ENCODE measurements around the gene MLPH. TPM values are rescaled to one million over a fixed set of nuclear protein-coding genes. Genes with fewer than 3 reads are reported as not detected.

MLPH gene
- total and polyA plus RNA-seq, 12 donors, result 0.12 to 3.6 (median 0.84) TPM; not detected in 1

- intact Hi-C loops (cut with DNase I), result loop anchor here in 1 of 2 donors (10.0 kb wide), 1 partner anchor 315 kb away; no protein-coding TSS in a partner anchor
- Histone ChIP-seq H3K27me3 (no peaks in the 10 kb centered on the region), H3K27ac (no peak overlapping the region), H3K9me3 (replicated peaks in 1 of 3) (no peaks in the 10 kb centered on the region), H3K4me1 (replicated peaks in 1 of 2) (peaks cover 5 to 7% of the 10 kb centered on the region in 2 donors), H3K36me3 (replicated peaks in 1 of 2) (no peaks in the 10 kb centered on the region), H3K4me3 (no peak overlapping the region)
- 64 to 94% (median 76%) methylated on average over 2 to 4 of the region's 4 CpGs for WGBS, 4 donors
- no peak for TF ChIP-seq POLR2A (IDR thresholded peaks at IDR 0.05)
- TF ChIP-seq, protein P1, sequence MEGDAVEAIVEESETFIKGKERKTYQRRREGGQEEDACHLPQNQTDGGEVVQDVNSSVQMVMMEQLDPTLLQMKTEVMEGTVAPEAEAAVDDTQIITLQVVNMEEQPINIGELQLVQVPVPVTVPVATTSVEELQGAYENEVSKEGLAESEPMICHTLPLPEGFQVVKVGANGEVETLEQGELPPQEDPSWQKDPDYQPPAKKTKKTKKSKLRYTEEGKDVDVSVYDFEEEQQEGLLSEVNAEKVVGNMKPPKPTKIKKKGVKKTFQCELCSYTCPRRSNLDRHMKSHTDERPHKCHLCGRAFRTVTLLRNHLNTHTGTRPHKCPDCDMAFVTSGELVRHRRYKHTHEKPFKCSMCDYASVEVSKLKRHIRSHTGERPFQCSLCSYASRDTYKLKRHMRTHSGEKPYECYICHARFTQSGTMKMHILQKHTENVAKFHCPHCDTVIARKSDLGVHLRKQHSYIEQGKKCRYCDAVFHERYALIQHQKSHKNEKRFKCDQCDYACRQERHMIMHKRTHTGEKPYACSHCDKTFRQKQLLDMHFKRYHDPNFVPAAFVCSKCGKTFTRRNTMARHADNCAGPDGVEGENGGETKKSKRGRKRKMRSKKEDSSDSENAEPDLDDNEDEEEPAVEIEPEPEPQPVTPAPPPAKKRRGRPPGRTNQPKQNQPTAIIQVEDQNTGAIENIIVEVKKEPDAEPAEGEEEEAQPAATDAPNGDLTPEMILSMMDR (IDR thresholded peaks at IDR 0.05), result no peak
- DNase-seq, result no peak
These were observed 17.2 kb upstream of the MLPH start for GRCh38 chr2:237469849-237470248.

DNA sequence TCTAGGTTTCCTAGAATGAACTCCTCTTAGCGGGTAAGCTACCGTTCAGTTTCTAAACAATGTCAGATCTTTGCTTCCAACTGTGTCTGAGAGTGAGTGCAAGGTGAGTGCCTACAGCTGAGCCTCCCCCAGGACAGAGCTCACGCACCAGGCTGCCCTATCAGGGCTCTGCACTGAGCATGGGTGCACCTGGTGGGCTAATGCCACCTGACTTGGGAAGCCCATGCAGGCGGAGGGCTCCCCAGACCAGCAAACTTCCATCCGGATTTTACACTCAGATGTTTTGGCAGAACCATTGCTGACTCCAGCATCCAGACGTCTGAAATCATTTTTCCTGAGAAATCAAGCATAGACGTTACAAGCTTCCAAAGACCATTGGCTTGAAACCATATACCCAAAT is 16.1 kb upstream of the MLPH start:
- peaks cover 9 to 10% of the 10 kb centered on the region in 2 donors for H3K4me1 ChIP-seq (replicated peaks in 1 of 2)
- H3K27me3 ChIP-seq, result no peaks in the 10 kb centered on the region
- H3K36me3 ChIP-seq (replicated peaks in 1 of 2), result no peaks in the 10 kb centered on the region
- H3K27ac ChIP-seq, result no peak overlapping the region
- TF ChIP-seq, protein P1 (IDR thresholded peaks at IDR 0.05), result no peak
- TF ChIP-seq POLR2A (IDR thresholded peaks at IDR 0.05), result no peak
- no peak for DNase-seq
- no peak overlapping the region for H3K4me3 ChIP-seq
- 71 to 84% (median 81%) methylated on average over 5 to 7 of the region's 7 CpGs for WGBS, 4 donors
- H3K9me3 ChIP-seq (replicated peaks in 1 of 3), result no peaks in the 10 kb centered on the region
- intact Hi-C loops (cut with DNase I), result loop anchor here in 1 of 2 donors (10.0 kb wide), 1 partner anchor 316 kb away; no protein-coding TSS in a partner anchor

DNA sequence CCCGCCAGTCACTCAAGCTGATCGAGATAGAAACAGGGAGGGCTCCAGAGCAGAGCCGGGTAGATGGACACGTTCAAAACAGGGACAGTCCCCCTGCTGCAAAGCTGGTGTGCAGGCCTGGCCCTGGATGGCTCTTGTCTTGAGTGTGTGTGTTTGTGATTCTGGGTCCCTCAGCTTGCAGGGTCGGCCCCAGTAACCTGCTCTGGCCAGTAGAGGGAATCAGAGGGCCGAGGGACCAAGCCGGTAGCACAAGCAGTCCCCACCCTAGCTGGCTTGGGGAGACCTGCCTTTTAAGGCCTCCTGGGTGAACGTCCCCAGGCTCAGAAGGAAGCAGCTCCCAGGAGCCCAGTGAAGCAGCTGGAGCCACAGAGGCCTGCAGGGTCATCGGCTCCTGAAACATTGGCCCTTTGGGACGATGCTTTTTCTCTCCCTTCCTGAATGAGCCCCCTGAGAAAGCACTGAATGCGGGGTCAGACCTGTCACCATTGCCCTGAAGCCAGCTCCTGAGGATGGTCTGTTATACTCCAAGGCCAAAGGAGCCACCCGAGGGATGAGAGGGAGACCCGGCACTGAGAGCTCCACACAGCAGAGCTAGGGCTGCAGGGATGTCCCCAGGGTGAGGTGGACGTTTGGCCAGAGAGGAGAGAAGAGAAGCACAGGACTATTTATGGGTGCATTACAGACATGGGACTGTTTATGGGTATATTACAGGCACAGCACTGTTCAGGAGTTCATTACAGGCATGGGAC is 15.4 kb upstream of the MLPH start:
- H3K36me3 ChIP-seq (replicated peaks in 1 of 2), result no peaks in the 10 kb centered on the region
- H3K27ac ChIP-seq, result no peak overlapping the region
- peaks cover 9 to 10% of the 10 kb centered on the region in 2 donors for H3K4me1 ChIP-seq (replicated peaks in 1 of 2)
- no peaks in the 10 kb centered on the region for H3K27me3 ChIP-seq
- TF ChIP-seq POLR2A (IDR thresholded peaks at IDR 0.05), result no peak
- TF ChIP-seq, protein P1 (IDR thresholded peaks at IDR 0.05), result peak in 5 of 6 experiments; percentile 20 to 57 (median 21)
- intact Hi-C loops (cut with DNase I), result loop anchor here in 1 of 2 donors (10.0 kb wide), 1 partner anchor 317 kb away; no protein-coding TSS in a partner anchor
- no peak overlapping the region for H3K4me3 ChIP-seq
- DNase-seq, result peak in 2 of 7 donors; percentile 28 to 48
- WGBS, 4 donors, result 54 to 66% (median 61%) methylated on average over 8 to 14 of the region's 14 CpGs
- H3K9me3 ChIP-seq (replicated peaks in 1 of 3), result no peaks in the 10 kb centered on the region

DNA sequence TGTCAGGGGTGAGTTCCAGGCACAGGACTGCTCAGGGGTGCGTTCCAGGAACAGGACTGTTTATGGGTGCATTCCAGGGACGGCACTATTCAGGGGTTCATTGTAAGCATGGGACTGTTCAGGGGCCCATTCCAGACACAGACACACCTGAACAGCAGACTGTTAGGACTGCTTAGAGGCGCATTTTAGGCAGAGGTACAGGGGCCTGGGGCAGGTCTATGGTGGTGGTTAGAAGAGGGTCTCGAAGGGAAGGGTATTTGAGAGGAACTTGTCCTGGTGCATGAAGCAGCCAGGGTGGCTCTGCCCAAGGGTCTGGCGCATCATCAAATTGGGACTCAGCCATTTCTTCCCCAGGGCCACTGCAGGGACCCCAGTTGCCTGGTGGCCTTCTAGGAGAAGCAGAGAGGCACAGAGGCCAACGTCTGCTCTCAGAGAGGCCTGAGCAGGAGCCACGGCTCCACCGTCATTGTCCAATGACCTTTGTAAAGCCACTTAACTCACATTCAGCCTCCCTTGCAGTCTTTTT is 14.8 kb upstream of the MLPH start:
- intact Hi-C loops (cut with DNase I), result loop anchor here in 1 of 2 donors (10.0 kb wide), 1 partner anchor 317 kb away; no protein-coding TSS in a partner anchor
- no peaks in the 10 kb centered on the region for H3K36me3 ChIP-seq (replicated peaks in 1 of 2)
- TF ChIP-seq POLR2A (IDR thresholded peaks at IDR 0.05), result no peak
- TF ChIP-seq, protein P1 (IDR thresholded peaks at IDR 0.05), result no peak
- DNase-seq, result no peak
- peaks cover 9 to 10% of the 10 kb centered on the region in 2 donors for H3K4me1 ChIP-seq (replicated peaks in 1 of 2)
- H3K27ac ChIP-seq, result no peak overlapping the region
- no peaks in the 10 kb centered on the region for H3K27me3 ChIP-seq
- WGBS, 4 donors, result 87 to 98% (median 90%) methylated on average over 5 to 8 of the region's 8 CpGs
- no peaks in the 10 kb centered on the region for H3K9me3 ChIP-seq (replicated peaks in 1 of 3)
- no peak overlapping the region for H3K4me3 ChIP-seq
